Suprapubic skin (tissue), 3 donors: ENCODE measurements around the gene PSMC5.

Experiments used
- CTCF ChIP-seq, 2 donors: fragments of 200-600 bp in 1 of 2; fragments of 450-650 bp in 1 of 2; sonication (generic) in 1 of 2; IDR thresholded peaks; one replicate each; pipeline ENCODE4 v1.5.1; 2016 to 2019; ENCODE audit warnings: antibody characterized with exemption in 2 of 2, mild to moderate bottlenecking in 1 of 2, moderate library complexity in 1 of 2
- EP300 ChIP-seq: sonication (generic); formaldehyde crosslinking; IDR thresholded peaks from one replicate; pipeline ENCODE4 v1.6.1; 2017; ENCODE audit warnings: antibody characterized with exemption
- POLR2A ChIP-seq, 2 donors: fragments of 450-650 bp; IDR thresholded peaks; one replicate each; pipeline ENCODE4 v1.6.1; 2017; ENCODE audit warnings: antibody characterized with exemption in 2 of 2, mild to moderate bottlenecking in 2 of 2, moderate library complexity in 2 of 2

GRCh38 chr17:63841350-63842172 lies 14.3 kb downstream of the PSMC5 start:
- no peak for TF ChIP-seq POLR2A (IDR thresholded peaks at IDR 0.05)
- no peak for TF ChIP-seq CTCF (IDR thresholded peaks at IDR 0.05)
- TF ChIP-seq EP300, result no peak
